ENCODE results near the gene CBX8. TPM values are rescaled to one million over a fixed set of nuclear protein-coding genes. Genes with fewer than 3 reads are reported as not detected.
A peak's percentile ranks its signal among the peaks of the same experiment; 100 is the strongest.

The CBX8 gene
- total and polyA plus RNA-seq, 2 of the 13 experiments (the other 11 are each of a cell fraction or from before 2014, with no cell fraction given) = 0.34 to 12.6 TPM

- TF ChIP-seq PATZ1 (CRISPR knock-in tag; IDR thresholded peaks at IDR 0.05) (peak; percentile 77), RAD51 (IDR thresholded peaks at IDR 0.05; ENCODE audit: borderline replicate concordance) (no peak), KLF6 (CRISPR knock-in tag; IDR thresholded peaks at IDR 0.05) (0 out of 2 replicates have a peak, but pooled peaks have one; percentile 5), TRIM24 (CRISPR knock-in tag; IDR thresholded peaks at IDR 0.05) (no peak), HIVEP1 (CRISPR knock-in tag; IDR thresholded peaks at IDR 0.05) (no peak; the same call in 1 of the 2 replicates), ZC3H4 (CRISPR knock-in tag; IDR thresholded peaks at IDR 0.05; ENCODE audit: borderline replicate concordance) (peak; percentile 78; the same call in 1 of the 2 replicates), GMEB1 (CRISPR knock-in tag; IDR thresholded peaks at IDR 0.05; ENCODE audit: borderline replicate concordance) (0 out of 2 replicates have a peak, but pooled peaks have one; percentile 9), ZNF766 (CRISPR knock-in tag; IDR thresholded peaks at IDR 0.05; ENCODE audit: borderline replicate concordance) (peak; percentile 5; the same call in 1 of the 2 replicates), FOXO4 (CRISPR knock-in tag; conservative IDR thresholded peaks at IDR 0.05) (0 out of 2 replicates have a peak, but pooled peaks have one; percentile 40), TGIF2 (CRISPR knock-in tag; IDR thresholded peaks at IDR 0.05) (peak; percentile 44; the same call in 1 of the 2 replicates), NFATC3 (CRISPR knock-in tag; IDR thresholded peaks at IDR 0.05) (0 out of 2 replicates have a peak, but pooled peaks have one; percentile 3), RORA (CRISPR knock-in tag; IDR thresholded peaks at IDR 0.05) (0 out of 2 replicates have a peak, but pooled peaks have one; percentile 10), ARNT (IDR thresholded peaks at IDR 0.05) (no peak), ZNF746 (CRISPR knock-in tag; IDR thresholded peaks at IDR 0.05) (no peak), HOXA3 (CRISPR knock-in tag; IDR thresholded peaks at IDR 0.05) (peak; percentile 14; the same call in 1 of the 2 replicates), NAIF1 (CRISPR knock-in tag; IDR thresholded peaks at IDR 0.05; ENCODE audit: borderline replicate concordance) (0 out of 2 replicates have a peak, but pooled peaks have one; percentile 9), MIER2 (CRISPR knock-in tag; IDR thresholded peaks at IDR 0.05) (no peak), DRAP1 (CRISPR knock-in tag; IDR thresholded peaks at IDR 0.05) (peak; percentile 80), SNAPC5 (CRISPR knock-in tag; IDR thresholded peaks at IDR 0.05; ENCODE audit: borderline replicate concordance) (no peak), ZNF276 (CRISPR knock-in tag; IDR thresholded peaks at IDR 0.05; ENCODE audit: low read depth) (0 out of 2 replicates have a peak, but pooled peaks have one; percentile 3)
These were observed 48.7 kb upstream of the CBX8 start (continued) for GRCh38 chr17:79845601-79845949.

Data from HepG2 (cell line).